Measurements from ENCODE around the gene LOXHD1. TPM values are rescaled to one million over a fixed set of nuclear protein-coding genes. Genes with fewer than 3 reads are reported as not detected.
A peak's percentile ranks its signal among the peaks of the same experiment; 100 is the strongest.

Gene LOXHD1
- total and polyA plus RNA-seq, 10 of the 15 experiments (the other 5 are each of a cell fraction or from before 2014, with no cell fraction given) = not detected

GRCh38 chr18:46630160-46630559, 26.9 kb downstream of the LOXHD1 start:
- H3K4me1 ChIP-seq (ENCODE audit: control insufficient read depth, insufficient read depth, low read length) = no peaks in the 10 kb centered on the region
- peak; percentile 1 for DNase-seq (ENCODE audit: low read depth, low spot score)
- H3K27ac ChIP-seq (ENCODE audit: control insufficient read depth, insufficient read depth) = no peak overlapping the region
- H3K79me2 ChIP-seq (ENCODE audit: control insufficient read depth, insufficient read depth, low read length) = no peaks in the 10 kb centered on the region
- FAIRE-seq = no peak
- ChIA-PET SMC1A (ENCODE audit: uncharacterized antibody, unreplicated experiment) (interaction anchor here (0.8 kb wide), 1 partner anchor 31 kb away, joined by 3 read pairs; no protein-coding TSS in a partner anchor), RAD21 (ENCODE audit: unreplicated experiment) (no interaction called here), CTCF (no interaction called here), POLR2A (interaction anchor here (0.6 kb wide), 1 partner anchor 519 kb away, joined by 4 read pairs; no protein-coding TSS in a partner anchor)
- H4K20me1 ChIP-seq (ENCODE audit: control insufficient read depth, insufficient read depth) = no peaks in the 10 kb centered on the region
- BruUV-seq (replicated peaks) = no TSS peak
- no peak overlapping the region for H3K4me3 ChIP-seq
- H2AFZ ChIP-seq (ENCODE audit: control insufficient read depth, low read depth, low read length) = no peak overlapping the region
- no peaks in the 10 kb centered on the region for H3K36me3 ChIP-seq (ENCODE audit: control insufficient read depth in 2 of 2, insufficient read depth in 2 of 2, low read length in 1 of 2)
- intact Hi-C loops (cut with micrococcal nuclease; ENCODE audit: unreplicated experiment) (no loop called here), in situ Hi-C loops (cut with MboI) (no loop called here)
- H3K4me2 ChIP-seq (ENCODE audit: control insufficient read depth, insufficient read depth) = no peak overlapping the region
- TF ChIP-seq RUNX3 (IDR thresholded peaks at IDR 0.05; ENCODE audit: low read length) = peak; percentile 38; the same call in 1 of the 2 replicates
- no peak for TF ChIP-seq USF1 (IDR thresholded peaks at IDR 0.05; ENCODE audit: borderline replicate concordance, extremely low read length, insufficient read depth, low read depth, low read length)
- ATAC-seq = peak; percentile 63
- peaks cover 0 to 2% of the 10 kb centered on the region in 2 experiments; a peak in 1 of 4 replicates for H3K27me3 ChIP-seq (replicated peaks in 1 of 2; ENCODE audit: control insufficient read depth in 2 of 2, insufficient read depth in 2 of 2, low read length in 1 of 2)
- H3K9ac ChIP-seq (ENCODE audit: control insufficient read depth, insufficient read depth, low read length) = no peak overlapping the region
- WGBS (ENCODE audit: insufficient coverage, insufficient replicate concordance, low lambda C conversion rate, missing lambda C conversion rate) = 11% methylated on average over 4 of the region's 4 CpGs
- H3K9me3 ChIP-seq (replicated peaks; ENCODE audit: control insufficient read depth, insufficient read depth, low read length) = no peaks in the 10 kb centered on the region; the same call in 2 of the 3 replicates

- DNase-seq (ENCODE audit: low read depth, low spot score) (no peak), FAIRE-seq (no peak), ATAC-seq (no peak)
- Histone ChIP-seq H4K20me1 (ENCODE audit: control insufficient read depth, insufficient read depth) (no peaks in the 10 kb centered on the region), H3K4me3 (no peak overlapping the region), H2AFZ (ENCODE audit: control insufficient read depth, low read depth, low read length) (no peak overlapping the region), H3K9me3 (replicated peaks; ENCODE audit: control insufficient read depth, insufficient read depth, low read length) (no peaks in the 10 kb centered on the region; the same call in 2 of the 3 replicates), H3K4me2 (ENCODE audit: control insufficient read depth, insufficient read depth) (no peak overlapping the region), H3K4me1 (ENCODE audit: control insufficient read depth, insufficient read depth, low read length) (no peaks in the 10 kb centered on the region), H3K9ac (ENCODE audit: control insufficient read depth, insufficient read depth, low read length) (no peak overlapping the region), H3K36me3 (ENCODE audit: control insufficient read depth in 2 of 2, insufficient read depth in 2 of 2, low read length in 1 of 2) (no peaks in the 10 kb centered on the region), H3K79me2 (ENCODE audit: control insufficient read depth, insufficient read depth, low read length) (no peaks in the 10 kb centered on the region), H3K27ac (ENCODE audit: control insufficient read depth, insufficient read depth) (no peak overlapping the region), H3K27me3 (replicated peaks in 1 of 2; ENCODE audit: control insufficient read depth in 2 of 2, insufficient read depth in 2 of 2, low read length in 1 of 2) (peaks cover 0 to 2% of the 10 kb centered on the region in 2 experiments; a peak in 1 of 4 replicates)
- ChIA-PET CTCF (no interaction called here), RAD21 (ENCODE audit: unreplicated experiment) (no interaction called here), SMC1A (ENCODE audit: uncharacterized antibody, unreplicated experiment) (no interaction called here), POLR2A (no interaction called here)
- in situ Hi-C loops (cut with MboI) (no loop called here), intact Hi-C loops (cut with micrococcal nuclease; ENCODE audit: unreplicated experiment) (no loop called here)
- no TSS peak for BruUV-seq (replicated peaks)
- 47% methylated on average over 5 of the region's 5 CpGs for WGBS (ENCODE audit: insufficient coverage, insufficient replicate concordance, low lambda C conversion rate, missing lambda C conversion rate)
- no peak for TF ChIP-seq BMI1 (IDR thresholded peaks at IDR 0.05; ENCODE audit: borderline replicate concordance)
- no peak for TF ChIP-seq JUNB (IDR thresholded peaks at IDR 0.05)
- TF ChIP-seq, protein P1, sequence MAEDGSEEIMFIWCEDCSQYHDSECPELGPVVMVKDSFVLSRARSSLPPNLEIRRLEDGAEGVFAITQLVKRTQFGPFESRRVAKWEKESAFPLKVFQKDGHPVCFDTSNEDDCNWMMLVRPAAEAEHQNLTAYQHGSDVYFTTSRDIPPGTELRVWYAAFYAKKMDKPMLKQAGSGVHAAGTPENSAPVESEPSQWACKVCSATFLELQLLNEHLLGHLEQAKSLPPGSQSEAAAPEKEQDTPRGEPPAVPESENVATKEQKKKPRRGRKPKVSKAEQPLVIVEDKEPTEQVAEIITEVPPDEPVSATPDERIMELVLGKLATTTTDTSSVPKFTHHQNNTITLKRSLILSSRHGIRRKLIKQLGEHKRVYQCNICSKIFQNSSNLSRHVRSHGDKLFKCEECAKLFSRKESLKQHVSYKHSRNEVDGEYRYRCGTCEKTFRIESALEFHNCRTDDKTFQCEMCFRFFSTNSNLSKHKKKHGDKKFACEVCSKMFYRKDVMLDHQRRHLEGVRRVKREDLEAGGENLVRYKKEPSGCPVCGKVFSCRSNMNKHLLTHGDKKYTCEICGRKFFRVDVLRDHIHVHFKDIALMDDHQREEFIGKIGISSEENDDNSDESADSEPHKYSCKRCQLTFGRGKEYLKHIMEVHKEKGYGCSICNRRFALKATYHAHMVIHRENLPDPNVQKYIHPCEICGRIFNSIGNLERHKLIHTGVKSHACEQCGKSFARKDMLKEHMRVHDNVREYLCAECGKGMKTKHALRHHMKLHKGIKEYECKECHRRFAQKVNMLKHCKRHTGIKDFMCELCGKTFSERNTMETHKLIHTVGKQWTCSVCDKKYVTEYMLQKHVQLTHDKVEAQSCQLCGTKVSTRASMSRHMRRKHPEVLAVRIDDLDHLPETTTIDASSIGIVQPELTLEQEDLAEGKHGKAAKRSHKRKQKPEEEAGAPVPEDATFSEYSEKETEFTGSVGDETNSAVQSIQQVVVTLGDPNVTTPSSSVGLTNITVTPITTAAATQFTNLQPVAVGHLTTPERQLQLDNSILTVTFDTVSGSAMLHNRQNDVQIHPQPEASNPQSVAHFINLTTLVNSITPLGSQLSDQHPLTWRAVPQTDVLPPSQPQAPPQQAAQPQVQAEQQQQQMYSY (CRISPR knock-in tag; IDR thresholded peaks at IDR 0.05) = no peak
- TF ChIP-seq STAT3 (IDR thresholded peaks at IDR 0.05; ENCODE audit: low read depth, low read length) = no peak
- TF ChIP-seq ZNF207 (IDR thresholded peaks at IDR 0.05; ENCODE audit: borderline replicate concordance) = no peak
- no peak for TF ChIP-seq ELK1 (IDR thresholded peaks at IDR 0.05; ENCODE audit: low read depth, low read length)
- TF ChIP-seq CHD1 (IDR thresholded peaks at IDR 0.05; ENCODE audit: low read depth, low read length) = no peak
- TF ChIP-seq HSF1 (IDR thresholded peaks at IDR 0.05; ENCODE audit: low read depth, low read length) = no peak
Measured at GRCh38 chr18:46629361-46629760, 27.7 kb downstream of the LOXHD1 start.

Measured in GM12878 (cell line).